H1 (cell line): ENCODE results near the gene CDK19. TPM values are rescaled to one million over a fixed set of nuclear protein-coding genes. Genes with fewer than 3 reads are reported as not detected.

Experiments
- CTCF ChIA-PET: fragments of 300-600 bp; sonication (Branson Sonifier 250); formaldehyde crosslinking; loops from one replicate; lab custom pipeline; 2021; ENCODE audit not compliant: partially characterized antibody; lab: Charles Lee
- POLR2A ChIA-PET: fragments of 300-600 bp; sonication (Branson Sonifier 250); formaldehyde crosslinking; loops from one replicate; lab custom pipeline; 2021; ENCODE audit warnings: inconsistent platforms; ENCODE audit not compliant: partially characterized antibody; lab: Charles Lee
- DNase-seq, 2 experiments: peaks; one replicate each; pipeline versions ENCODE4 v3.0.0 to v3.0.0-alpha.2; 2010 to 2022; ENCODE audit warnings: low spot score in 2 of 2, low read depth in 1 of 2, mixed read lengths in 1 of 2
- FAIRE-seq: peaks from 2 replicates; lab custom pipeline; 2011; peaks lifted over from hg19 to GRCh38; lab: Jason Lieb, UNC
- H2AFZ ChIP-seq: 2 replicates; pipeline ENCODE4 v1.8.1; 2012; ENCODE audit warnings: low read length, inconsistent platforms
- H2AK5ac ChIP-seq: 2 replicates; pipeline ENCODE4 v1.6.1; 2013; ENCODE audit warnings: low read depth, low read length
- H2BK120ac ChIP-seq: replicated peaks from 2 replicates; pipeline ENCODE3; 2013; ENCODE audit warnings: low read depth, low read length, inconsistent platforms
- H2BK12ac ChIP-seq: 2 replicates; pipeline ENCODE4 v1.6.1; 2013; ENCODE audit warnings: low read depth, low read length
- H2BK15ac ChIP-seq: 2 replicates; pipeline ENCODE4 v1.6.1; 2013; ENCODE audit warnings: low read length
- H2BK20ac ChIP-seq: 2 replicates; pipeline ENCODE4 v1.6.1; 2013; ENCODE audit warnings: low read length
- H2BK5ac ChIP-seq: 2 replicates; pipeline ENCODE4 v1.6.1; 2013; ENCODE audit warnings: low read depth, low read length
- H3K14ac ChIP-seq: 2 replicates; pipeline ENCODE4 v1.6.1; 2013; ENCODE audit warnings: inconsistent platforms; ENCODE audit not compliant: insufficient read length
- H3K18ac ChIP-seq: 2 replicates; pipeline ENCODE4 v1.6.1; 2013; ENCODE audit warnings: low read length; ENCODE audit errors: extremely low read depth
- H3K23ac ChIP-seq: 2 replicates; pipeline ENCODE4 v1.6.1; 2013; ENCODE audit warnings: inconsistent platforms; ENCODE audit not compliant: insufficient read length
- H3K23me2 ChIP-seq: 2 replicates; pipeline ENCODE4 v1.6.1; 2013; ENCODE audit warnings: low read depth, low read length
- H3K27ac ChIP-seq: 2 replicates; pipeline ENCODE4 v1.6.1; 2011; ENCODE audit warnings: low read depth, low read length, inconsistent platforms
- H3K27me3 ChIP-seq, 4 experiments: replicated peaks in 1 of 4; 1 replicate in 1 of 4; 2 replicates in 3 of 4; pipeline versions ENCODE4 v1.6.1 to v1.8.1; 2011 to 2013; ENCODE audit warnings: low read length in 3 of 4, mild to moderate bottlenecking in 3 of 4, inconsistent platforms in 2 of 4, mixed read lengths in 2 of 4, moderate library complexity in 1 of 4; ENCODE audit not compliant: control insufficient read depth in 3 of 4, insufficient read depth in 3 of 4; ENCODE audit errors: extremely low read depth in 1 of 4
- H3K36me3 ChIP-seq, 4 experiments: 2 replicates each; pipeline versions ENCODE4 v1.6.1 to v1.8.1; 2011 to 2013; ENCODE audit warnings: mild to moderate bottlenecking in 4 of 4, low read length in 3 of 4, moderate library complexity in 2 of 4, control low read depth in 1 of 4, inconsistent platforms in 1 of 4; ENCODE audit not compliant: insufficient read depth in 4 of 4, control insufficient read depth in 2 of 4
- H3K4ac ChIP-seq: replicated peaks from 2 replicates; pipeline ENCODE3; 2013; ENCODE audit warnings: low read length, low read depth, mixed read lengths, inconsistent platforms; ENCODE audit not compliant: insufficient read length
- H3K4me1 ChIP-seq, 4 experiments: replicated peaks in 1 of 4; 1 replicate in 1 of 4; 2 replicates in 3 of 4; pipeline versions ENCODE4 v1.6.1 to v1.8.1; 2011 to 2013; ENCODE audit warnings: low read length in 3 of 4, inconsistent platforms in 2 of 4, mixed read lengths in 1 of 4; ENCODE audit not compliant: insufficient read depth in 4 of 4, control insufficient read depth in 3 of 4
- H3K4me2 ChIP-seq, 2 experiments: 2 replicates each; pipeline versions ENCODE4 v1.6.1 to v1.8.1; 2011 to 2013; ENCODE audit warnings: low read depth in 2 of 2, low read length in 2 of 2, control low read depth in 1 of 2, inconsistent platforms in 1 of 2, mild to moderate bottlenecking in 1 of 2; ENCODE audit not compliant: insufficient read depth in 1 of 2
- H3K4me3 ChIP-seq, 4 experiments: fragments of 200-600, 300-600 bp in 1 of 4; sonication (generic), shearing (Covaris generic), sonication (Bioruptor Twin) in 1 of 4; 2 replicates each; pipeline versions ENCODE4 v1.5.1 to v1.8.1; 2011 to 2016; ENCODE audit warnings: low read length in 4 of 4, low read depth in 3 of 4, control low read depth in 2 of 4, inconsistent platforms in 2 of 4, mild to moderate bottlenecking in 2 of 4, mixed read lengths in 1 of 4, moderate library complexity in 1 of 4; ENCODE audit not compliant: insufficient read depth in 2 of 4; ENCODE audit errors: extremely low read depth in 1 of 4
- H3K56ac ChIP-seq: replicated peaks from 2 replicates; pipeline ENCODE3; 2013; ENCODE audit warnings: low read depth, mild to moderate bottlenecking, mixed read lengths, low read length, inconsistent platforms; ENCODE audit not compliant: insufficient read length
- H3K79me1 ChIP-seq: 2 replicates; pipeline ENCODE4 v1.6.1; 2013; ENCODE audit warnings: low read depth, low read length, control low read depth
- H3K79me2 ChIP-seq, 2 experiments: 2 replicates each; pipeline versions ENCODE4 v1.6.1 to v1.8.1; 2012 to 2013; ENCODE audit warnings: low read length in 2 of 2, mild to moderate bottlenecking in 2 of 2, inconsistent platforms in 1 of 2; ENCODE audit not compliant: insufficient read depth in 2 of 2, control insufficient read depth in 1 of 2
- H3K9ac ChIP-seq, 4 experiments: replicated peaks in 1 of 4; 1 replicate in 1 of 4; 2 replicates in 3 of 4; pipeline versions ENCODE4 v1.6.1 to v1.8.1; 2011 to 2013; ENCODE audit warnings: low read depth in 3 of 4, low read length in 3 of 4, control low read depth in 2 of 4, mild to moderate bottlenecking in 2 of 4, moderate library complexity in 2 of 4, inconsistent platforms in 1 of 4; ENCODE audit errors: extremely low read depth in 1 of 4
- H3K9me3 ChIP-seq, 2 experiments: 2 replicates each; pipeline versions ENCODE4 v1.6.1 to v1.8.1; 2012 to 2013; ENCODE audit warnings: mild to moderate bottlenecking in 2 of 2, moderate library complexity in 2 of 2, control low read depth in 1 of 2, inconsistent platforms in 1 of 2, low read depth in 1 of 2, low read length in 1 of 2, mixed read lengths in 1 of 2; ENCODE audit not compliant: insufficient read depth in 2 of 2
- H4K20me1 ChIP-seq, 2 experiments: replicated peaks in 1 of 2; 2 replicates each; pipeline versions ENCODE3 to v1.8.1; 2011 to 2013; ENCODE audit warnings: inconsistent platforms in 2 of 2, low read length in 2 of 2, mild to moderate bottlenecking in 1 of 2; ENCODE audit not compliant: insufficient read depth in 2 of 2, control insufficient read depth in 1 of 2
- H4K5ac ChIP-seq: 2 replicates; pipeline ENCODE4 v1.6.1; 2013; ENCODE audit warnings: low read length, low read depth, mixed read lengths, inconsistent platforms; ENCODE audit not compliant: insufficient read length
- H4K8ac ChIP-seq: 2 replicates; pipeline ENCODE4 v1.8.0; 2013; ENCODE audit warnings: mild to moderate bottlenecking, moderate library complexity, low read length, inconsistent platforms; ENCODE audit not compliant: insufficient read depth; ENCODE audit errors: extremely low read depth
- H4K91ac ChIP-seq: replicated peaks from 2 replicates; pipeline ENCODE3; 2013; ENCODE audit warnings: low read length, mixed read lengths, inconsistent platforms; ENCODE audit not compliant: insufficient read length
- CREB1 ChIP-seq: IDR thresholded peaks from 2 replicates; pipeline ENCODE4 v1.6.1; 2012; ENCODE audit warnings: inconsistent platforms
- CTBP2 ChIP-seq: IDR thresholded peaks from 2 replicates; pipeline ENCODE4 v1.7.0; 2011; ENCODE audit warnings: borderline replicate concordance, mild to moderate bottlenecking, moderate library complexity, mixed read lengths, low read length; ENCODE audit not compliant: insufficient read depth, insufficient read length
- CTCF ChIP-seq, 3 experiments: IDR thresholded peaks; 1 replicate in 2 of 3; 2 replicates in 1 of 3; pipeline versions ENCODE4 v1.5.1 to v1.6.1; 2011; ENCODE audit warnings: low read length in 3 of 3, mild to moderate bottlenecking in 3 of 3, inconsistent platforms in 2 of 3, low read depth in 1 of 3, moderate library complexity in 1 of 3; ENCODE audit not compliant: insufficient read depth in 1 of 3; ENCODE audit errors: control extremely low read depth in 1 of 3
- EGR1 ChIP-seq: IDR thresholded peaks from 2 replicates; pipeline ENCODE4 v1.6.1; 2011; ENCODE audit warnings: low read depth, low read length, borderline replicate concordance
- HDAC2 ChIP-seq, 2 experiments: fragments of 300-600 bp in 1 of 2; sonication (generic) in 1 of 2; IDR thresholded peaks; 2 replicates each; pipeline ENCODE4 v1.6.1; 2011 to 2012; ENCODE audit warnings: low read depth in 2 of 2, low read length in 2 of 2, mild to moderate bottlenecking in 2 of 2, moderate library complexity in 2 of 2, borderline replicate concordance in 1 of 2, inconsistent platforms in 1 of 2
- JUND ChIP-seq: IDR thresholded peaks from 2 replicates; pipeline ENCODE4 v1.6.1; 2011; ENCODE audit warnings: mild to moderate bottlenecking, improper control_type of control experiment, low read length
- POU5F1 ChIP-seq: IDR thresholded peaks from 2 replicates; pipeline ENCODE4 v1.6.1; 2011; ENCODE audit warnings: low read depth, mild to moderate bottlenecking, low read length, moderate library complexity
- SIRT6 ChIP-seq: IDR thresholded peaks from one replicate; pipeline ENCODE4 v1.7.1; 2012; ENCODE audit warnings: low read length, inconsistent platforms
- SP4 ChIP-seq: IDR thresholded peaks from 2 replicates; pipeline ENCODE4 v1.6.1; 2012; ENCODE audit warnings: low read length, inconsistent platforms
- TAF1 ChIP-seq: IDR thresholded peaks from 2 replicates; pipeline ENCODE4 v1.6.1; 2011; ENCODE audit warnings: mild to moderate bottlenecking, low read depth, low read length
- USF2 ChIP-seq: IDR thresholded peaks from 2 replicates; pipeline ENCODE4 v1.6.1; 2011; ENCODE audit warnings: low read length, improper control_type of control experiment
- WGBS, 2 experiments: shearing (Covaris generic) in 1 of 2; methylation state at CpG; one replicate each; pipeline versions ENCODE4 v1.1.6 to v1.1.7; 2013 to 2015; ENCODE audit warnings: low lambda C conversion rate in 2 of 2, mixed read lengths in 2 of 2, inconsistent platforms in 1 of 2, low coverage in 1 of 2, missing lambda C conversion rate in 1 of 2; ENCODE audit not compliant: insufficient replicate concordance in 2 of 2, insufficient coverage in 1 of 2, insufficient read length in 1 of 2; ENCODE audit errors: extremely low coverage in 1 of 2, missing lambda C conversion rate in 1 of 2; 5-methylcytosine and 5-hydroxymethylcytosine counted together
- polyA plus RNA-seq, 7 experiments: library from polyadenylated mRNA; depleted of rRNA in 3 of 7; stranded (reverse) in 5 of 7; unstranded in 2 of 7; fragments of >200 nt in 5 of 7; fragments of 200-250 nt in 2 of 7; gene quantifications; 1 replicate in 5 of 7; 2 replicates in 1 of 7; 4 replicates in 1 of 7; pipeline versions ENCODE4 v1.2.1 to v1.2.3, GENCODE V29; 2011 to 2013; ENCODE audit warnings: missing spikeins in 2 of 7, mixed read lengths in 2 of 7
- total RNA-seq: library from RNA; stranded (reverse); fragmentation: NEBNext Ultra II Directional; extraction: Animal tissue kit (Norgen Biotek cat#: 25700); gene quantifications from 2 replicates; pipeline ENCODE4 v1.2.1, GENCODE V29; 2021

CDK19 gene
- total and polyA plus RNA-seq, 2 of the 8 experiments (the other 6 are each of a cell fraction or from before 2014, with no cell fraction given), result 4.9 to 12.6 TPM

- no peaks in the 10 kb centered on the region for H3K4me1 ChIP-seq
- no peak overlapping the region for H3K4ac ChIP-seq
- H3K23me2 ChIP-seq, result no peaks in the 10 kb centered on the region; the same call in 1 of the 2 replicates
- no peaks in the 10 kb centered on the region for H3K79me1 ChIP-seq
- no peaks in the 10 kb centered on the region for H4K20me1 ChIP-seq
- no peaks in the 10 kb centered on the region for H3K79me2 ChIP-seq
- DNase-seq (no peak), FAIRE-seq (no peak)
- ChIA-PET POLR2A (interaction anchor here (0.9 to 1.0 kb wide), 2 partner anchors 8 to 148 kb away, joined by 3 read pairs; no protein-coding TSS in a partner anchor), CTCF (interaction anchor here (0.6 to 0.9 kb wide), 4 partner anchors 99 to 917 kb away, joined by 3 to 4 read pairs (median 4); no protein-coding TSS in a partner anchor)
- no peak overlapping the region for H3K4me2 ChIP-seq
- H2BK5ac ChIP-seq, result no peak overlapping the region
- H3K23ac ChIP-seq, result no peak overlapping the region
- H2AK5ac ChIP-seq, result no peak overlapping the region
- H2BK12ac ChIP-seq, result no peak overlapping the region
- H3K18ac ChIP-seq, result no peak overlapping the region
- H3K27ac ChIP-seq, result no peak overlapping the region
- H4K8ac ChIP-seq, result no peak overlapping the region
- 54% methylated on average over 1 of the region's 1 CpG; no CpG with 5 or more reads in 1 of the 2 experiments for WGBS, 2 experiments
- H4K91ac ChIP-seq, result no peak overlapping the region
- no peak overlapping the region for H3K9ac ChIP-seq
- no peak overlapping the region for H2BK20ac ChIP-seq
- H3K27me3 ChIP-seq, result no peaks in the 10 kb centered on the region
- H3K9me3 ChIP-seq, result no peaks in the 10 kb centered on the region
- H3K56ac ChIP-seq, result no peak overlapping the region
- H4K5ac ChIP-seq, result no peak overlapping the region
- no peaks in the 10 kb centered on the region; a peak in 1 of 8 replicates for H3K36me3 ChIP-seq
- no peak overlapping the region for H3K14ac ChIP-seq
- H2BK120ac ChIP-seq, result no peak overlapping the region
- no peak overlapping the region for H2AFZ ChIP-seq
- no peak overlapping the region for H2BK15ac ChIP-seq
- H3K4me3 ChIP-seq, result no peak overlapping the region
- TF ChIP-seq USF2 (no peak), SP4 (no peak), TAF1 (no peak), EGR1 (no peak), SIRT6 (no peak), POU5F1 (no peak), CTBP2 (no peak), JUND (no peak), CREB1 (no peak), CTCF (IDR thresholded peaks at IDR 0.05; ENCODE audit: control extremely low read depth in 1 of 3, insufficient read depth in 1 of 3, low read depth in 1 of 3, low read length in 3 of 3) (no peak), HDAC2 (IDR thresholded peaks at IDR 0.05; ENCODE audit: borderline replicate concordance in 1 of 2, low read depth in 2 of 2, low read length in 2 of 2) (no peak)
These were observed 86.8 kb downstream of the CDK19 start for GRCh38 chr6:110728501-110728900.
